GM21619 (cell line): ENCODE data around the gene ARID5B.

Experiments
- ATAC-seq: cut with Tn5 transposase; IDR thresholded peaks from one replicate; pipeline ENCODE4 v1.9.1; 2021; ENCODE audit not compliant: unreplicated experiment

Gene ARID5B

GRCh38 chr10:61903221-61903927, 1.9 kb downstream of the ARID5B start:
- peak; percentile 48 for ATAC-seq

- ATAC-seq, result no peak
Measured at GRCh38 chr10:61903928-61904344, 2.4 kb downstream of the ARID5B start.

- peak; percentile 48 for ATAC-seq
Measured at GRCh38 chr10:61904733-61905725, 3.5 kb downstream of the ARID5B start.

- no peak for ATAC-seq
Measured at GRCh38 chr10:61905837-61906561, 4.5 kb downstream of the ARID5B start.

- no peak for ATAC-seq
Measured at GRCh38 chr10:61906562-61906901, 5.0 kb downstream of the ARID5B start.

- ATAC-seq, result no peak
Measured at GRCh38 chr10:61907011-61907410, 5.5 kb downstream of the ARID5B start.

GRCh38 chr10:61907587-61907986, 6.1 kb downstream of the ARID5B start:
- no peak for ATAC-seq

- ATAC-seq, result no peak
Measured at GRCh38 chr10:61910226-61910805, 8.8 kb downstream of the ARID5B start.

- ATAC-seq, result no peak
Measured at GRCh38 chr10:61910894-61911293, 9.4 kb downstream of the ARID5B start.

- ATAC-seq, result no peak
Measured at GRCh38 chr10:61911425-61911824, 9.9 kb downstream of the ARID5B start.

- ATAC-seq, result no peak
Measured at GRCh38 chr10:61912981-61913380, 11.5 kb downstream of the ARID5B start.

GRCh38 chr10:61918140-61918539, 16.6 kb downstream of the ARID5B start:
- ATAC-seq, result no peak

- ATAC-seq, result no peak
Measured at GRCh38 chr10:61918989-61919388, 17.5 kb downstream of the ARID5B start.

GRCh38 chr10:61919646-61920215, 18.2 kb downstream of the ARID5B start:
- ATAC-seq, result no peak

GRCh38 chr10:61921143-61921542, 19.6 kb downstream of the ARID5B start:
- peak; percentile 60 for ATAC-seq

GRCh38 chr10:61923210-61923949, 21.9 kb downstream of the ARID5B start:
- ATAC-seq, result no peak

- ATAC-seq, result no peak
Measured at GRCh38 chr10:61923950-61924274, 22.4 kb downstream of the ARID5B start.

GRCh38 chr10:61929555-61929954, 28.1 kb downstream of the ARID5B start:
- ATAC-seq, result no peak

GRCh38 chr10:61931620-61932332, 30.3 kb downstream of the ARID5B start:
- ATAC-seq, result no peak
